OCI-M1 (cell line): Measurements from ENCODE around the gene COQ8B.
"Not testable (repeated sequence)": the region's sequence is repeated elsewhere in the genome, so short reads cannot be mapped to it uniquely, and the experiment has no call there.

Experiments used
- DNase-seq: peaks from one replicate; lab custom pipeline; 2025; lab: John Stamatoyannopoulos, UW

Gene COQ8B

DNA sequence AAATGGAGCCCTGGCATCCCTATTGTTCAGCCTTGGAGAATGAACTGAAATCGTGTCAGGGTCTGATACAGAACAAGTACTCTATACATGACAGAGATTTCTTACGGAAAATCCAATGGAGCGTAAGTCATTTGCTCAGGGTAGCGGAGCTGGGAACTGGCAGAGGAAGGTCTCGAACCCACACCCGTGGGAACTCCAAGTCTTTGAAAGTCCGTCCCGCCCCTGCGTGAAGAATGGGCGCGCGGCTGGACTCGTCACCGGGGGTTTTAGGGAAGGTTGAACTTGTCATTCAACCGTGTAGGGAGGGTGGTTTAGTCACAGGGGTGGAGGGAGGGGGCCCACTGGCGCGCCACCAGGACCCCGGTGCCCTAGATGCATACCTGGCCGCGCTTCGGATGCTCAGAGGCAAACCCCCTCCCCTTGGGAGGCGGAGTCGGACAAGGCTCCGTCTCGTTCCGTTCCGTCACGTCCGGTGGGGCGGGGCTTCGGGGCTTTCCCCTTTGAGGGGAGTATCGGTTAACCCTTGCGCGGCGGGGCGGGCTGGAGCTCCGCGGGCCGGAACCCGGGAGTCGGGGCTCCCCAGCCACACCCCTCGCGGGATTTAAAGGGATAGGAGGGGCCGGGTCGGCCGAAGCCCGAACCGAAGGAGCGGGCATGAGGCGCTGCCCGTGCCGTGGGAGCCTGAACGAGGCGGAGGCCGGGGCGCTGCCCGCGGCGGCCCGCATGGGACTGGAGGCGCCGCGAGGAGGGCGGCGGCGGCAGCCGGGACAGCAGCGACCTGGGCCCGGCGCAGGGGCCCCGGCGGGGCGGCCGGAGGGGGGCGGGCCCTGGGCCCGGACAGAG lies at the start of gene COQ8B, which contains the start of gene ITPKC:
Gene COQ8B, minus strand, starts transcription at position 405 of the 843 bp plus-strand sequence. CDS start 2,254 bp downstream, outside the sequence.
Gene ITPKC, plus strand, starts transcription at position 631 of the 843 bp plus-strand sequence. Its CDS starts 24 bp downstream, at position 655.
- DNase-seq = peak; percentile 99

DNA sequence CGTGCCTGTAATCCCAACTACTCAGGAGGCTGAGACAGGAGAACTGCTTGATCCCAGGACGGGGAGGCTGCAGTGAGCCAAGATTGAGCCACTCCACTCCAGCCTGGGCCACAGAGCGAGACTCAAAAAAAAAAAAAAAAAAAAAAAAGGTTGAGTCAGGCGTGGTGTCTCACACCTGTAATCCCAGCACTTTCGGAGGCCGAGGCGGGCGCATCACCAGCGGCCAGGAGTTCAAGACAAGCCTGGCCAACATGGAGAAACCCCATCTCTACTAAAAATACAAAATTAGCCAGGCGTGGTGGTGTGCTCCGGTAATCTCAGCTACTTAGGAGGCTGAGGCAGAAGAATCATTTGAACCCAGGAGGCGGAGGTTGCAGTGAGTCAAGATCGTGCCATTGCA lies 49.7 kb upstream of the COQ8B start:
- not testable (repeated sequence) for DNase-seq

DNA sequence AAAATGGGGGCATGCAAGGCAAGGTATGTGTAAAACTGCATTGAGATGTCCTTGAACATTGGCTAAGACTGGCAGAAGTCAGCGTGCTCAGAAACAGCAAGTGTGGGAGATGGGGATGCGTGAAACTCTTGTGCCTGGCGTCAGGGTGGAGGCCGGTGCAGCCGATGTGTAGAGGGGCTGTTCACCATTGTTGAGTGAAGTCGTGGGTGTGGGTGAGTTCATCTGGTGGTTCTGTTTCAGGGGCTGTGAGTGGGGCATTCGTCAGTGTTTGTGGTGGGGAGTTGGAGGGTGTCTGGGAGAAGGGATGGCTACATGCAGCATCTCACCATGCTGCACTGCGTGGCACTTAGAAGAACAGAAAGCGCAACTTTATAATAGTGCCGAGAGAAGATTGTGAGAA lies 47.3 kb upstream of the COQ8B start:
- no peak for DNase-seq

GRCh38 chr19:40763526-40763925 lies 46.8 kb upstream of the COQ8B start:
- no peak for DNase-seq

- DNase-seq = no peak
These were observed 46.2 kb upstream of the COQ8B start for GRCh38 chr19:40762754-40763470.

DNA sequence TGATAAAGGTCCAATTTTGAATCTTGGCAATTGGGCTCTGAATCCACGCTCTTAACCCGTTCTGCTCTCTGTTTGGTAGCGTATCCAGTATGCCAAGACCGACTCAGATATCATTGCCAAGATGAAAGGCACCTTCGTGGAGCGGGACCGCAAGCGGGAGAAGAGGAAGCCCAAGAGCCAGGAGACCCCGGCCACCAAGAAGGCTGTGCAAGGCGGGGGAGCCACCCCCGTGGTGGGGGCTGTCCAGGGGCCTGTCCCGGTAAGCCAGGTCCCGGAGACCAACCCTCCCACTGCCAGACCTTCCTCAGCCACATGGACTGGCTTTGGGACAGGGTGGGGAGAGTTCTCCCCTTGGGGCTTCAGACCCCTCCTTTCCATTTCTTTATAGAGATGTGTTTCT lies 42.7 kb upstream of the COQ8B start:
- no peak for DNase-seq

DNA sequence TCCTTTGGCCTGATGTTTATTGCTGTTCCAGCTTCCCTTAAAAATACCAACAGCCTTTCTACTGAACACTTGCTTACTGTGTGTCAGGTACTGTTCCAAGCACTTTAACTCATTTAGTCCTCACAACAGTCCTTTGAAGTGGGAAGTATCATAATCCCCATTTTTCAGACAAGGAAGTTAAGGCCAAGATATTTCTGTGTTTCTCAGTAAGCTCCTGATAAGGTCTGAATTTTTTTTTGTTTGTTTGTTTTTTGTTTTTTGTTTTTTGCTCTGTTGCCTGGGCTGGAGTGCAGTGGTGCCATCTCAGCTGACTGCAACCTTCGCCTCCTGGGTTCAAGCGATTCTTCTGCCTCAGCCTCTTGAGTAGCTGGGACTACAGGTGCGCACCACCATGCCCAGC lies 41.8 kb upstream of the COQ8B start:
- no peak for DNase-seq

DNA sequence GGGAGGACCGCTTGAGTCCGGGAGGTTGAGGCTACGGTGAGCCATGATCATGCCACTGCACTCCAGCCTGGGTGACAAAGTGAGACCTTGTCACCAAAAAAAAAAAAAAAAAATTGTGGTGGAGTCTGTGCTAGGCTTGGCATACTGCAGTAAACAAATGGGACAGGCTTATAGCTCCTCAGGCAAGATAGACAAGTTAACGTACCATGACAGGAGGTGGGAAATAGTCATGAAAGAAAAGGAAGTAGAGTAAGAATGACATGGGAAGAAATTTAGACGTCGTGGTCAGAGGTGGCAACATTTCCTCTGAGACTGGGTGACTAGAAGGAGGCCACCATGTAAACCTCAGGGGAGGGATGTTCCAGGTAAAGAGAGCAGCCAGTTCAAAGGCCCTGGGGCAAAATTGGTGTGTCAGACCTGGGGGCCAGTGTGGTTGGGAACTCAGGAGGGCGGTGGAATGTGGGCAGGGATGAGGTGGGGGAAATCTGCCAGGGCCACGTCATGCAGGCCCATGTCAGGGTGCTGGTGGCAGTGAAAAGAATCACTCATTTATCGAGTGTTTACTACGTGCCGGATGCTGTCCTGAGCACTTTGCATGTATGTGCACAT lies 39.9 kb upstream of the COQ8B start:
- DNase-seq = no peak

DNA sequence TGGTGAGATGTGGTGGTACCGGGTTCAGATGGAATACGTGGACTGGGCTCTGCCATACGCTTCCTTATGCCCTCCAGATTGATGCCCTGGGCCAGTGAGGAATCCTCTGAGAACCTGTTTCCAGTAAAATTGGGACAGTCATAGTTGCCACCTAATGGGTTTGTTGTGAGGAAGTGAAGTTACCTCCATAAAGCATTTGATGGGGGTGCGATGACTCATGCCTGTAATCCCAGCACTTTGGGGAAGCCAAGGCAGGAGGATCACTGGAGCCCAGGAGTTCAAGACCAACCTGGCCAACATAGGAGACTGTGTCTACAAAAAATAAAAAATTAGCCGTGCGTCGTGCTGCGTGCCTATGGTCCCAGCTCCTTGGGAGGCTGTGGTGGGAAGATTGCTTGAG lies 39.1 kb upstream of the COQ8B start:
- DNase-seq = no peak

GRCh38 chr19:40755248-40755624 lies 38.5 kb upstream of the COQ8B start:
- DNase-seq = no peak

DNA sequence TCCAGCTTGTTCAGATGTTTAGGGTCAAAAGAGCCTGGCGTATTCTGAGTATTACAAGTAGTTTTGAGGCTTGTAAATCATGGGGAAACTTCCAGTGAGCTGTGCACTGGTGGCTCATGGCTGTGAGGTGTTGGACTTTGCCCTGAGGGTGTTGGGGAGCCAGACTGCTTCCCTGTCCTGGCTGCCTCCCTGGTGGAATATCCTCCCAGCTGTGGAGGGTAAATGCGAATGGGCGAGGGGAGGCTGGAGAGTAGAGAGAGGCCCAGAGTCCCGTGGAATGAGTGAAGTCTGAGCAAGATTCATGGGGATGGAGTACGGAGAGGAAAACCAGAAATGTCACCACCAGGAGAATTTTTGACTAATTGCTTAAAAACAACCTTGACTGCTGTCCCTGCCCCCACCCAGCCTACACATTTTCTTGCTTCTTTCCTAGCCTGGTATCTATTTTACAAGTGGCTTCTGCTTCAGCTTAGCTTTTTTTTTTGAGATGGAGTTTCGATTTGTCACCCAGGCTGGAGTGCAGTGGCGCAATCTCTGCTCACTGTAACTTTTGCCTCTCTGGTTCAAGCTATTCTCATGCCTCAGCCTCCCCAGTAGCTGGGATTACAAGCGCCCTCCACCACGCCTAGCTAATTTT lies 38.0 kb upstream of the COQ8B start:
- no peak for DNase-seq

DNA sequence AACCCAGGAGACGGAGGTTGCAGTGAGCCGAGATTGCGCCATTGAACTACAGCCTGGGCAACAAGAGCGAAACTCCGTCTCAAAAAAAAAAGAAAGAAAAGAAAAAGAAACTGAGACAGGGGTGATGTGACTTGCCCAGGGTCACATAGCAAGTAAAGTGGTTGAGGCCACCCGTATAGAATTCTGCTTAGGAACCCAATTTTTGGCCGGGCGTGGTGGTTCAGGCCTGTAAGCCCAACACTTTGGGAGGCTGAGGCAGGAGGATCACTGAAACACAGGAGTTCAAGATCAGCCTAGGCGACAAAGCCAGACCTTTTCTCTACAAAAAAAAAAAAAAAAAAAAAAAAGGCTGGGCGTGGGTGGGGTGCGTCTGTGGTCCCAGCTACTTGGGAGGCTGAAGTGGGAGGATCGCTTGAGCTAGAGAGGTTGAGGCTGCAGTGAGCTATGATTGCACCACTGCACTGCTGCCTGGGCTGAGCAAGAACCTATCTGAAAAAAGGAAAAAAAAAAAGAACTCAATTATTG lies 35.6 kb upstream of the COQ8B start:
- no peak for DNase-seq

- peak; percentile 99 for DNase-seq
These were observed 34.3 kb upstream of the COQ8B start, which contains the start of gene SNRPA for GRCh38 chr19:40750874-40751537. TSS of gene SNRPA (plus strand) at chr19:40751203. CDS start at chr19:40751409, 206 bp downstream.

- DNase-seq = peak; percentile 100
These were observed 33.6 kb upstream of the COQ8B start, which contains the start of gene ACTMAP for GRCh38 chr19:40750058-40750873. TSS of gene ACTMAP (minus strand) at chr19:40750477. CDS start at chr19:40749803, 674 bp downstream.

DNA sequence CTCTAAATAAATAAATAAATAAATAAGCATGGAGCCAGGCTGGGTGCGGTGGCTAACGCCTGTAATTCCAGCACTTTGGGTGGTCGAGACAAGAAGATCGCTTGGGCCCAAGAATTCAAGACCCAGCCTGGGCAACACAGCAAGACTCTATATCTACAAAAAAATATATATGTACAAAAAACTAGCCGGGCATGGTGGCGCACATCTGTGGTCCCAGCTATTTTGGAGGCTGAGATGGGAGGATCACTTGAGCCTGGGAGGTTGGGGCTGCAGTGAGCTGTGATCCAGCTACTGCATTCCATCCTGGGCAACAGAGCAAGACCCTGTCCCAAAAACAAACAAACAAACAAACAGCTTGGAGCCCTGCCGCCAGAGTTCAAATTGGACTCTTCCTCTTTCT lies 30.9 kb upstream of the COQ8B start:
- DNase-seq = no peak

DNA sequence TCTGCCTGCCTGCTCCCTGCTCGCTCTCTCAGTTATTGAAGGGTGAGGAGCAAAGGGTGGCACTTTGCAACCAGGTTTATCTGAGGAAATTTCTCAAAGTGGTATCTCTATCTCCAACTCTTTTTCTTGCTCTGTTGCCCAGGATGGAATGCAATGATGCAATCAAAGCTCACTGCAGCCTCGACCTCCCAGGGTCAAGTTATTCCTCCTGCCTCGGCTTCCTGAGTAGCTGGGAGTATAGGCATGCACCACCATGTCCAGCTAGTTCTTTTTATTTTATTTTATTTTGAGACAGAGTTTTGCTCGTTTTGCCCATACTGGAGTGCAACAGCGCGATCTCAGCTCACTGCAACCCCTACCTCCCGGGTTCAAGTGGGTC lies 28.7 kb upstream of the COQ8B start:
- DNase-seq = no peak

- DNase-seq = peak; percentile 17
These were observed 28.1 kb upstream of the COQ8B start for GRCh38 chr19:40744554-40745401.

GRCh38 chr19:40743926-40744325 lies 27.2 kb upstream of the COQ8B start:
- DNase-seq = no peak

DNA sequence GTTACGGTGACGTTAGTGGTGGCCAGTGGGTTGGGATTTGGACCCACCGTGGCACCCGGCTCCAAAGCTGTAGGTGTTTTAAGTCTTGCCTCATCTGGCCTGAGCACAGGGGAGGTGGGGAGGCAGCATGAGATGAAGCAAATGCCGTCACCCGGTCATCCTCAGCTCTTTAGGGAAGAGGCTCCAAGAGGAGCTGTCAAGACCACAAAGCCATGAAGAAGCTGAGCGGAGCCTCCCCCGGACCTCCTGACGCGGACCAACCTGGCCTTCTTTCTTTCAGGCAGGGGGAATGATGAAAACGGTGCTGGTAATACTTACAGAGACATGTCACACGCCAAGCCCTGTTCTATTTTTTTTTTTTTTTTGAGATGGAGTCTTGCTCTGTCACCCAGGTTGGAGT lies 26.2 kb upstream of the COQ8B start:
- DNase-seq = no peak
